ENCODE data around the gene ZNF470.
A peak's percentile ranks its signal among the peaks of the same experiment; 100 is the strongest.

The ZNF470 gene

GRCh38 chr19:56554272-56554869 is 12.9 kb upstream of the ZNF470 start:
- H3K27ac ChIP-seq, result no peak overlapping the region
- TF ChIP-seq CTCF (conservative IDR thresholded peaks at IDR 0.05), result no peak

- H3K27ac ChIP-seq, result no peak overlapping the region
- TF ChIP-seq CTCF (conservative IDR thresholded peaks at IDR 0.05), result no peak
These were observed 4.5 kb upstream of the ZNF470 start for GRCh38 chr19:56562766-56563165.

- peak overlapping the region; percentile 83 for H3K27ac ChIP-seq
- no peak for TF ChIP-seq CTCF (conservative IDR thresholded peaks at IDR 0.05)
These were observed 379 bp upstream of the ZNF470 start for GRCh38 chr19:56566904-56567273.

- H3K27ac ChIP-seq, result no peak overlapping the region
- no peak for TF ChIP-seq CTCF (conservative IDR thresholded peaks at IDR 0.05)
These were observed 5.3 kb downstream of the ZNF470 start for GRCh38 chr19:56572589-56572988.

GRCh38 chr19:56573914-56574313 is 6.6 kb downstream of the ZNF470 start:
- TF ChIP-seq CTCF (conservative IDR thresholded peaks at IDR 0.05), result no peak
- H3K27ac ChIP-seq, result no peak overlapping the region

- no peak overlapping the region for H3K27ac ChIP-seq
These were observed 10.7 kb downstream of the ZNF470 start for GRCh38 chr19:56577719-56578602.

More at GRCh38 chr19:56577719-56578602, 10.7 kb downstream of the ZNF470 start:
- no peak for TF ChIP-seq CTCF (conservative IDR thresholded peaks at IDR 0.05)

Measured in VCaP (cell line).